Adrenal gland (tissue), 12 donors: ENCODE data around the gene SPNS1. TPM values are rescaled to one million over a fixed set of nuclear protein-coding genes. Genes with fewer than 3 reads are reported as not detected.

Experiments
- DNase-seq, 7 donors: peaks; one replicate each; pipeline ENCODE4 v3.0.0-alpha.2; 2019 to 2020
- H3K27ac ChIP-seq, 5 donors: fragments of 200-600 bp; sonication (generic) in 4 of 5; 1 replicate in 3 of 5; 2 replicates in 2 of 5; pipeline versions ENCODE4 v1.5.1 to v1.8.0; 2016 to 2020; ENCODE audit warnings: mild to moderate bottlenecking in 1 of 5
- H3K27me3 ChIP-seq: fragments of 200-600 bp; 2 replicates; pipeline ENCODE4 v1.8.0; 2021
- H3K36me3 ChIP-seq, 2 donors: fragments of 200-600 bp; replicated peaks in 1 of 2; 1 replicate in 1 of 2; 2 replicates in 1 of 2; pipeline versions ENCODE4 v1.5.1 to v1.8.0; 2018 to 2022
- H3K4me1 ChIP-seq, 2 donors: fragments of 200-600 bp; replicated peaks in 1 of 2; 1 replicate in 1 of 2; 2 replicates in 1 of 2; pipeline versions ENCODE4 v1.5.1 to v1.8.0; 2018 to 2021
- H3K4me3 ChIP-seq, 4 donors: fragments of 200-600 bp; sonication (generic) in 3 of 4; one replicate each; pipeline ENCODE4 v1.5.1; 2016 to 2018
- H3K9me3 ChIP-seq, 3 donors: fragments of 200-600 bp; sonication (generic) in 1 of 3; replicated peaks in 1 of 3; 1 replicate in 2 of 3; 2 replicates in 1 of 3; pipeline versions ENCODE4 v1.5.1 to v1.8.0; 2016 to 2021
- CTCF ChIP-seq, 6 experiments: fragments of 450-650 bp in 4 of 6; fragments of 200-600 bp in 2 of 6; sonication (generic) in 1 of 6; IDR thresholded peaks; 1 replicate in 5 of 6; 2 replicates in 1 of 6; pipeline versions ENCODE4 v1.5.1 to v1.8.0; 2016 to 2021; ENCODE audit warnings: antibody characterized with exemption in 6 of 6, mild to moderate bottlenecking in 2 of 6, moderate library complexity in 1 of 6
- POLR2A ChIP-seq, 2 donors: fragments of 450-650 bp; IDR thresholded peaks; one replicate each; pipeline ENCODE4 v1.6.1; 2017; ENCODE audit warnings: antibody characterized with exemption in 2 of 2, mild to moderate bottlenecking in 2 of 2, moderate library complexity in 1 of 2
- WGBS, 4 donors: extraction: QIAGEN DNeasy Blood & Tissue Kit in 2 of 4; methylation state at CpG; one replicate each; pipeline versions ENCODE4 v1.1.5 to v1.1.7; 2013 to 2017; 5-methylcytosine and 5-hydroxymethylcytosine counted together
- intact Hi-C, 2 donors: fragments of 100-400 bp; cut with DNase I; formaldehyde crosslinking; loops; one replicate each; pipeline versions ENCODE4 v1.14.1 to v1.15.0; 2022 to 2023
- polyA plus RNA-seq, 3 donors: library from polyadenylated mRNA; stranded (reverse); fragments of 200-250 nt in 2 of 3; fragments of 350-450 nt in 1 of 3; fragmentation: Illumina TruSeq in 1 of 3; extraction: RNeasy Lipid Tissue Mini Kit (QIAGEN cat#74804) in 1 of 3; gene quantifications; one replicate each; pipeline ENCODE4 v1.2.3, GENCODE V29; 2013 to 2014
- total RNA-seq, 9 donors: library from RNA; depleted of rRNA in 4 of 9; stranded (reverse); fragments of >200 nt in 4 of 9; fragments of 120-200 nt in 1 of 9; fragmentation: NEBNext Ultra II Directional in 1 of 9; extraction: Animal tissue kit (Norgen Biotek cat#: 25700) in 1 of 9; gene quantifications; one replicate each; pipeline versions ENCODE4 v1.1.0 to v1.2.4, GENCODE V29; 2013 to 2023
- donor health status: healthy with polysubstance abuse.
- donor health status: Bipolar disorder and iron deficiency.
- donor health status: DM: yes; HTN: yes; CAD: no.
- donor health status: DM: no; HTN: no; CAD: no.
- donor health status: DM: no; HTN: no; CAD: no.
- donor health status: DM: yes; HTN: yes; CAD: no.

SPNS1 gene
- total and polyA plus RNA-seq, 12 donors: 8.3 to 168 (median 37.9) TPM

- H3K9me3 ChIP-seq: no peaks in the 10 kb centered on the region
- 94 to 100% (median 98%) methylated on average over 7 of the region's 7 CpGs for WGBS, 4 donors
- peaks cover 2% of the 10 kb centered on the region in 2 donors for H3K4me1 ChIP-seq
- DNase-seq: no peak
- no peak overlapping the region for H3K4me3 ChIP-seq
- peaks cover 0 to 58% of the 10 kb centered on the region in 2 donors for H3K36me3 ChIP-seq
- intact Hi-C loops: no loop called here
- TF ChIP-seq POLR2A (IDR thresholded peaks at IDR 0.05) (no peak), CTCF (IDR thresholded peaks at IDR 0.05) (no peak)
- no peak overlapping the region for H3K27ac ChIP-seq
- no peaks in the 10 kb centered on the region for H3K27me3 ChIP-seq
Observed at GRCh38 chr16:28980929-28981328, 6.4 kb downstream of the SPNS1 start.

DNA sequence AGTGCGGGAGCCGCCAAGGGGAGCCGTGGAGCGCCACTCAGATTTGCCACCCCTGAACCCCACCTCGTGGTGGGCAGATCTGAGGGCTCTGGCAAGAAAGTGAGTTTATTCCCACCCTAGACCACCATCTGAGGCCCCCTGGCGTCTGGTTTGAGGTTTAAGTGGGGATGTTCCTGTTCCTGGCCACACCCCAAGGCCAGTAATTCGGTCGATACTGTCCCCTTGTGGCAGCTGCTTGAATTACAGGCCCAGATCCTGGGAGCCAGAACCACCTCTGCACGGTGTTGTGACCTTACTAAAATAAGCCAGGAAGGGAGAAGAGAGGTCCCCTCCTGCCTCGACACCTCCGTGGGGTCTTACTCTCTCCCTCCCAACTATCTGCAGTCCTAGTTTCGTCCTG lies 6.9 kb downstream of the SPNS1 start:
- H3K27me3 ChIP-seq: no peaks in the 10 kb centered on the region
- no peak overlapping the region for H3K4me3 ChIP-seq
- H3K4me1 ChIP-seq: no peaks in the 10 kb centered on the region
- no peak overlapping the region for H3K27ac ChIP-seq
- DNase-seq: no peak
- no peaks in the 10 kb centered on the region for H3K9me3 ChIP-seq
- peaks cover 0 to 58% of the 10 kb centered on the region in 2 donors for H3K36me3 ChIP-seq
- TF ChIP-seq CTCF (IDR thresholded peaks at IDR 0.05): peak in 1 of 6 experiments; percentile 39
- TF ChIP-seq POLR2A (IDR thresholded peaks at IDR 0.05): no peak
- intact Hi-C loops: no loop called here
- 78 to 93% (median 81%) methylated on average over 9 to 12 of the region's 12 CpGs for WGBS, 4 donors

DNA sequence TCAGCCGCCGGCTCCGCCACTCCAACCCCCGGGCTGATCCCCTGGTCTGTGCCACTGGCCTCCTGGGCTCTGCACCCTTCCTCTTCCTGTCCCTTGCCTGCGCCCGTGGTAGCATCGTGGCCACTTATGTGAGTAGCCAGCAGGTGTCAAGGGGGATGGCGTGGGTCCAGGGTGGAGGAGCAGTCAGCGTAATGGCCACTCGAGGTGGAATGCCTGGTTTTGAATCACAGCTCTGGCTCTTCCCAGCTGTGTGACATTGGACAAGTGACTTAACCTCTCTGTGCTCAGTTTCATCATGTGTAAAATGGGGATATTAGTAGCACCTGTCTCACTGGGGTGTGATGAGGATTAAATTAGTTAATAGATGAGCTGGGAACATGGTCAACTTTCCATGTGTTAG lies 7.8 kb downstream of the SPNS1 start:
- peaks cover 0 to 6% (median 0%) of the 10 kb centered on the region in 3 donors for H3K9me3 ChIP-seq
- no peaks in the 10 kb centered on the region for H3K4me1 ChIP-seq
- peaks cover 0 to 62% of the 10 kb centered on the region in 2 donors for H3K36me3 ChIP-seq
- H3K27me3 ChIP-seq: no peaks in the 10 kb centered on the region
- intact Hi-C loops: no loop called here
- TF ChIP-seq CTCF (IDR thresholded peaks at IDR 0.05) (no peak), POLR2A (IDR thresholded peaks at IDR 0.05) (no peak)
- no peak overlapping the region for H3K27ac ChIP-seq
- WGBS, 4 donors: 87 to 100% (median 95%) methylated on average over 3 to 10 of the region's 10 CpGs
- peak in 1 of 7 donors; percentile 17 for DNase-seq
- H3K4me3 ChIP-seq: no peak overlapping the region

- peaks cover 0 to 62% of the 10 kb centered on the region in 2 donors for H3K36me3 ChIP-seq
- intact Hi-C loops: no loop called here
Observed at GRCh38 chr16:28982949-28983348, 8.4 kb downstream of the SPNS1 start.

More at GRCh38 chr16:28982949-28983348, 8.4 kb downstream of the SPNS1 start:
- Histone ChIP-seq H3K4me1 (no peaks in the 10 kb centered on the region), H3K27me3 (no peaks in the 10 kb centered on the region), H3K27ac (no peak overlapping the region), H3K9me3 (peaks cover 0 to 6% (median 0%) of the 10 kb centered on the region in 3 donors), H3K4me3 (no peak overlapping the region)
- TF ChIP-seq POLR2A (IDR thresholded peaks at IDR 0.05): no peak
- TF ChIP-seq CTCF (IDR thresholded peaks at IDR 0.05): no peak
- WGBS, 4 donors: 90 to 96% (median 93%) methylated on average over 7 to 11 of the region's 11 CpGs
- no peak for DNase-seq
